ENCODE results near the gene RHAG.
A peak's percentile ranks its signal among the peaks of the same experiment; 100 is the strongest.

RHAG gene

DNA sequence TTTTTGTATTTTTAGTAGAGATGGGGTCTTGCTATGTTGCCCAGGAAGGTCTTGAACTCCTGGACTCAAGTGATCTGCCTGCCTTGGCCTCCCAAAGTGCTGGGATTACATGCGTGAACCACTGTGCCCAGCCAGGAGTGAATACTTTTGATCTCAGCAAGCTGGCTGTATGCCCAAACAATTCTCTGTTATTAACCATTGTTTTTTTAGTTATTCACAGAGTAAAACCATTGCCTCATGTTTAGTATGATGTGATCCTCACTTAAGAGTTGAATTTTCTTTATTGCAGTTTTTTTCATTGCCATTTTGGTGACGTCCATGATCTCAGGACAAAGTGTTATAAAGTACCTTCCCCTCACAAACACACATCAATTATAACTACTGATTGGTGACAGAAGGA is 71.4 kb downstream of the RHAG start:
- TF ChIP-seq SP1 (IDR thresholded peaks at IDR 0.05) = no peak
- TF ChIP-seq, protein P1, sequence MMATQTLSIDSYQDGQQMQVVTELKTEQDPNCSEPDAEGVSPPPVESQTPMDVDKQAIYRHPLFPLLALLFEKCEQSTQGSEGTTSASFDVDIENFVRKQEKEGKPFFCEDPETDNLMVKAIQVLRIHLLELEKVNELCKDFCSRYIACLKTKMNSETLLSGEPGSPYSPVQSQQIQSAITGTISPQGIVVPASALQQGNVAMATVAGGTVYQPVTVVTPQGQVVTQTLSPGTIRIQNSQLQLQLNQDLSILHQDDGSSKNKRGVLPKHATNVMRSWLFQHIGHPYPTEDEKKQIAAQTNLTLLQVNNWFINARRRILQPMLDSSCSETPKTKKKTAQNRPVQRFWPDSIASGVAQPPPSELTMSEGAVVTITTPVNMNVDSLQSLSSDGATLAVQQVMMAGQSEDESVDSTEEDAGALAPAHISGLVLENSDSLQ (IDR thresholded peaks at IDR 0.05) = no peak
- no peak for TF ChIP-seq HDGF (IDR thresholded peaks at IDR 0.05; ENCODE audit: borderline replicate concordance)
- no peak for TF ChIP-seq LEF1 (IDR thresholded peaks at IDR 0.05; ENCODE audit: borderline replicate concordance)
- TF ChIP-seq TARDBP (IDR thresholded peaks at IDR 0.05) = no peak
- TF ChIP-seq ZNF384 (IDR thresholded peaks at IDR 0.05) = no peak
- TF ChIP-seq BHLHE40 (IDR thresholded peaks at IDR 0.05; ENCODE audit: borderline replicate concordance) = no peak
- TF ChIP-seq L3MBTL2 (conservative IDR thresholded peaks at IDR 0.05) = no peak
- no peak for TF ChIP-seq FOXM1 (IDR thresholded peaks at IDR 0.05; ENCODE audit: borderline replicate concordance)
- no peak for TF ChIP-seq FOXA1 (IDR thresholded peaks at IDR 0.05)
- no peak for DNase-seq (ENCODE audit: extremely low spot score)
- ChIA-PET CTCF (no interaction called here), POLR2A (no interaction called here)

GRCh38 chr6:49564552-49564951 is 72.1 kb downstream of the RHAG start:
- CTCF ChIA-PET = no interaction called here
- DNase-seq (ENCODE audit: extremely low spot score) = no peak
- no peak for TF ChIP-seq HDGF (IDR thresholded peaks at IDR 0.05; ENCODE audit: borderline replicate concordance)
- POLR2A ChIA-PET = no interaction called here

GRCh38 chr6:49563006-49563886 is 73.4 kb downstream of the RHAG start:
- TF ChIP-seq FOXK2 (IDR thresholded peaks at IDR 0.05) (no peak), SP1 (IDR thresholded peaks at IDR 0.05) (no peak), ARNT (IDR thresholded peaks at IDR 0.05) (no peak), L3MBTL2 (conservative IDR thresholded peaks at IDR 0.05) (no peak), FOXA1 (IDR thresholded peaks at IDR 0.05) (no peak), SUZ12 (IDR thresholded peaks at IDR 0.05) (no peak)
- no peak for DNase-seq (ENCODE audit: extremely low spot score)
- POLR2A ChIA-PET = no interaction called here
- CTCF ChIA-PET = interaction anchor here (1.5 kb wide), 1 partner anchor 32 kb away, joined by 3 read pairs; no protein-coding TSS in a partner anchor

DNA sequence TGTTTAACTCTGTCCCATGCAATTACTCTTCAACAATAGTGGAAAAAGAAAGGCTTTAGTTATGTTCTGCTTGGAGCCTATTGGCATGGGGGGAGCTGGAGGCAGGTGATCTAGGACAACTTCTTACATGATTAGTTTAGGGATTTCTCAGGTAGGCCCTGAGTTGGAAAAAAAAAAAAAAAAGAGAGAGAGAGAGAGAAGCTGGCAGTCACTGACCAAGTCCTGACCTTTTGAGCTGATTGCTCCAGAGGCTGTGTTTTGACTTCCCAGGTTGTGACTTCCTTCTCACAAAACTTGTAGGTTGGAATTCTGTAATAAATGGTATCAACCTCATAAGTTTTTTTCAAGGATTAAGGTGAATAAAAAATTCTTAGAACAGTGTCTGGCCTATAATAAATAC is 78.4 kb downstream of the RHAG start:
- CTCF ChIA-PET = no interaction called here
- POLR2A ChIA-PET = no interaction called here
- TF ChIP-seq BHLHE40 (IDR thresholded peaks at IDR 0.05; ENCODE audit: borderline replicate concordance) (no peak), CTBP1 (IDR thresholded peaks at IDR 0.05; ENCODE audit: borderline replicate concordance) (no peak)
- TF ChIP-seq, protein P1 (IDR thresholded peaks at IDR 0.05) = no peak
- no peak for DNase-seq (ENCODE audit: extremely low spot score)

DNA sequence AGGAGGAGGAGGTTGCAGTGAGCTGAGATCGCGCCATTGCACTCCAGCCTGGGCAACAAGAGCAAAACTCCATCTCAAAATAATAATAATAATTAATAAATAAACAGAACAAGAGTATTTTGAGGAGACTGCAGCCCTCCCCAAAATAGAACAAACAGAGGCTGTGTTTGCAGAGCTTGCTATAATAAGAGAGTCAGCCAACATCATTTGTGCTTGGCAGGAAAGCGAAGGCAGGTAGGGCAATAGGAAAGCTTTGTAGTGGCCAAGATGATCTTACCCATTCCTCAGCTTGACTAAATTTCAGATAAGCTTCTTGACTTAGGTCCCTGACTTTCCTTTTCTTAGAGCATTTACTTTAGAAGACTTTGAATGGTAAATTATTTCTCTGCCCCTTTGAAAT is 79.5 kb downstream of the RHAG start:
- TF ChIP-seq FOXA1 (IDR thresholded peaks at IDR 0.05) = no peak
- TF ChIP-seq SP1 (IDR thresholded peaks at IDR 0.05) = no peak
- no peak for TF ChIP-seq FOXM1 (IDR thresholded peaks at IDR 0.05; ENCODE audit: borderline replicate concordance)
- no peak for TF ChIP-seq ELF4 (IDR thresholded peaks at IDR 0.05)
- no peak for TF ChIP-seq CTBP1 (IDR thresholded peaks at IDR 0.05; ENCODE audit: borderline replicate concordance)
- no peak for TF ChIP-seq ARNT (IDR thresholded peaks at IDR 0.05)
- no peak for TF ChIP-seq L3MBTL2 (conservative IDR thresholded peaks at IDR 0.05)
- TF ChIP-seq BHLHE40 (IDR thresholded peaks at IDR 0.05; ENCODE audit: borderline replicate concordance) = no peak
- TF ChIP-seq FOXK2 (IDR thresholded peaks at IDR 0.05) = no peak
- no peak for TF ChIP-seq ZNF384 (IDR thresholded peaks at IDR 0.05)
- TF ChIP-seq, protein P1 (IDR thresholded peaks at IDR 0.05) = no peak
- TF ChIP-seq LEF1 (IDR thresholded peaks at IDR 0.05; ENCODE audit: borderline replicate concordance) = no peak
- no peak for TF ChIP-seq NFRKB (IDR thresholded peaks at IDR 0.05)
- TF ChIP-seq HDGF (IDR thresholded peaks at IDR 0.05; ENCODE audit: borderline replicate concordance) = no peak
- CTCF ChIA-PET = no interaction called here
- POLR2A ChIA-PET = no interaction called here
- DNase-seq (ENCODE audit: extremely low spot score) = no peak

DNA sequence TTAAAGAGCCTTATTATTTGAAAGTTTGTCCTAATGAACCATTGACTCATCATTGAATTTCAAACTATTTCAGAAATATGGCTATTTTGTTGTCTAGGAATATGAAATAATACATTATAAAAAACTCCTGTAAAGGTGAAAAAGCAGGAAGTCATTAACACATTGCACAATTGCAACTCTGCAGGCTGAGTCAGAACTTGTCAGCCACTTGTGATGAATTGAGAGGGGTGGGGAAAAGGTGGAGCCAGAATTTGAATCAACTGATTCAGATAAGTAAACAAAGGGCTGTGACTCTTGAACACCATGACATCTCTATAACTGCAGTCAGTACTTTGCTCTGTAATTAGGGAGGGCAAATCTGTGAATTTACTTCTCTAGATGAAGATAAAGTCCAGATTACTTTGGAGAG is 80.2 kb downstream of the RHAG start:
- POLR2A ChIA-PET = no interaction called here
- TF ChIP-seq, protein P1 (IDR thresholded peaks at IDR 0.05) = peak; percentile 65
- no peak for TF ChIP-seq FOXA1 (IDR thresholded peaks at IDR 0.05)
- CTCF ChIA-PET = no interaction called here
- no peak for DNase-seq (ENCODE audit: extremely low spot score)

GRCh38 chr6:49555951-49556350 is 80.7 kb downstream of the RHAG start:
- TF ChIP-seq NFRKB (IDR thresholded peaks at IDR 0.05) = no peak
- TF ChIP-seq LEF1 (IDR thresholded peaks at IDR 0.05; ENCODE audit: borderline replicate concordance) = no peak
- ChIA-PET CTCF (no interaction called here), POLR2A (no interaction called here)
- no peak for DNase-seq (ENCODE audit: extremely low spot score)

Data from HEK293T (cell line).